Pulmonary artery endothelial cell (primary cell): Measurements from ENCODE around the gene TIPRL. TPM values are rescaled to one million over a fixed set of nuclear protein-coding genes. Genes with fewer than 3 reads are reported as not detected.
"Not testable (repeated sequence)": the region's sequence is repeated elsewhere in the genome, so short reads cannot be mapped to it uniquely, and the experiment has no call there.

Experiments used
- DNase-seq: peaks from one replicate; pipeline ENCODE4 v3.0.0-alpha.2; 2011; ENCODE audit warnings: low read depth, low spot score
- total RNA-seq: library from RNA; depleted of rRNA; stranded (reverse); fragments of >200 nt; gene quantifications from 2 replicates; pipeline ENCODE4 v1.2.3, GENCODE V29; 2014

The TIPRL gene
- total RNA-seq, 1 donor from 2014 or later, result 37.0 TPM

GRCh38 chr1:168159251-168159650 is 19.5 kb upstream of the TIPRL start:
- DNase-seq, result no peak

DNA sequence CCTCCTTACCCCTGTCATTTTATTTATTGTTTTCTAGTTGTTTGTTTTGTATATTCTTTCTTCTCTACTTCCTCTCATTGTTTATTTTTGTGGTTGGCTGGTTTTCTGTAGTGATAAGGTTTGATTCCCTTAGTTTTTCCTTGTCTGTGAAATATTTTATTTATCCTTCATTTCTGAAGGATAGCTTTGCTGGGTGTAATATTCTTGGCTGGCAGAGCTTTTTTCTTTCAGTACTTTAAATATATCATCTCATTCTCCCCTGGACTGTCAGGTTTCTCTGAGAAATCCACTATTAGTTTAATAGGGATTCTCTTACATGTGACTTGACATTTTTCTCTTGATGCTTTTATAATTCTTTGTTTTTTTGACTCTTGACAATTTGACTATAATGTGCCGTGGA is 18.8 kb upstream of the TIPRL start:
- no peak for DNase-seq

DNA sequence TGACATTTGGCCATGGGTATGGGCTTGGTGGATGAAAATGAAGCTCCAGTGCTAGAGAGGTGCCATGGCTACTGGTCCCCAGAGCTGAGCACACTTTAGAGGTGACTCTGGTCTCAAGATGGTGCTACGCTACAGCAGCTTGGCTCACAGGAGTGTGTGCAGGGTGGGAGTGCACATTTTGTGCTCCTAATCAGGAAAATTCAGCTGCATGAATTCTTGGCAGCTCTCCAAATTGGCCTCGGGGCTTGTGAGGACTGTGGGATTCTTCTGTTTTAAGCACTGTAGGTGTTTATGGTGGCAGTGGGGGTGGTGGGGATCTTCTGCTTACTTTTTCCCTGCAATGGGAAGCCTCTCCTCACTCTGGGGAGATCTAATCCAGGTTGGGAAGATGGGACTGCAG is 17.3 kb upstream of the TIPRL start:
- no peak for DNase-seq

DNA sequence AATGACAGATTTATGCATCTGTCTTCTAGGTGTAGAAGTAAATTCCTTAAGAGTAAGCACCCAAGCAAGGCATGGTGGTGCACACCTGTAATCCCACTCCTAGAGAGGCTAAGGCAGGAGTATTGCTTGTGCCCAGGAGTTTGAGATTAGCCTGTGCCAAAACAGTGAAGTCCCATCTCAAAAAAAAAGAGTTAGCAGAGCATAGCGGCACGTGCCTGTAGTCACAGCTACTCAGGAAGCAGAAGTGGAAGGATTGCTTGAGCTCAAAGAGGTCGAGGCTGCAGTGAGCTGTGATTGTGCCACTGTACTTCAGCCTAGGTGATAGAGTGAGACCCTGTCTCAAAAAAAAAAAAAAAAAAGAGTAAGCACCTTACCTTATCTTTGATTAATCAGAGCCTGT is 15.1 kb upstream of the TIPRL start:
- no peak for DNase-seq

- DNase-seq, result no peak
Measured at GRCh38 chr1:168164771-168165170, 14.0 kb upstream of the TIPRL start.

DNA sequence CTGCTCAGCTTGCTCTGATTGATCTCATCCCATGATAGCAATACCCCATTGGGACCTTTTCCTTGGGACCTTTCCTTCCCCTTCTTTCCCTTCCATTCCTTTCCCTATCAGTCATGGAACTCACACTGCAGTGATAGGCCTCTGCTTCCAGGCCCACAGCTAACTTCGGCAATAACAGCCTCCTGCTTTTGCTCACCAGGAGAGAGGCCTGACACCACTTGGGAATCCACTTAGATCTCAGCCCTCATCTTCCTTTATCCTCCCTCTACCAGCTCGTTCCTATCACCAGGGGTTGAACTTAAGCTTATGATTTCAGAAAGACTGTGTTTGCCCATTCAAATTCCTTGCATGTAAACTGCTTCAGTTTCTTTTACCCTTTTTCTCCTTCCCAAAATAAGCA is 11.0 kb upstream of the TIPRL start:
- DNase-seq, result no peak

GRCh38 chr1:168170564-168171508 is 7.9 kb upstream of the TIPRL start:
- no peak for DNase-seq

DNA sequence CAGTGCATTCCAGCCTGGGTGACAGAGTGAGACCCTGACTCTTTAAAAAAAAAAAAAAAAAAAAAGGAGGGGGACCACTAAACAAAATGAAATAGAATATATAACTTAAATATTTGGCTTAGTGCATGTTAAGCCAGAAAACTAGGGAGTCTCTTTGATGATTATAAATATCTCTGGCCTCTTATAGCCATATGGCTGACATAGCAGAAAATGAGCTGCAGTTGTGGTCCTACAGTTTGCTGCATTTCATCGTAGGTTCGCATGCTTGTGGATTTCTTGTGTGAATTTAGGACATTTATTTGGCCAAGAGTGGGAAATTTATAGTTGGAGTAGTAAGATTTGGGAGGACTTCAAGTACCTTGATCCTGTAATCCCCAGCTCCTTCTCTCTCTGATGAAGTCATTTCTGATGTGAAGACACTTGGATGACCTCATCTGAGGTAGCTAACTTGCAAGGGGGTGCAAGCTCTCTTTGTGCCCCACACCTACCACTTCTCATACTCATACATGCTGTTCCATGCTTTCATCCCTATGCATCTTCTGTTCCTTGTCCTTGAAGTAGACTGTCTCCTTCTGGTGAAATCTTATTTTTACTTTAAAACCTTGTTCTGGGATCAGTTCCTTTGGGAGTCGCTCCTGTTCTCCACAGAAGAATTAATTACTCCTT is 6.4 kb upstream of the TIPRL start:
- DNase-seq, result no peak

DNA sequence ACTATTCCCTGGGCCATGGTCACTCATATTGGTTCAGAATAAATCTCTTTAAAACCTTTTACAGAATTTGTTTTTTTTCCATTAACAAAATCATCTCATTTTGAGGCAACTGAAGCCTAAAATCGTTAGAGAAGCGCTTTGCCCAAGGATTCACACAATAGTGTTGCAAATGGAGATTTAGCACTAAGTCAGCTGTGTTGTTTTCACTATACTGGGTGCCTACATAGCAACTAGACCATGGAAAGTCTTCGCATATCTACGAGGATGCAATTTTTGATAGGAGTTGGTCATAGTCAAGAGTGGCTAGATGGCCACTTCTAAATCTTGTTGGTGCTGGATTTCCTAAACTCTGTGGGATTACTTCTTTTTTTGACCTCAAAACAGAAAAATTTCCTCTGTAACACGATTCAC is 530 bp upstream of the TIPRL start:
- DNase-seq, result no peak

GRCh38 chr1:168179438-168180147 is 831 bp downstream of the TIPRL start:
- no peak for DNase-seq

- no peak for DNase-seq
Measured at GRCh38 chr1:168180148-168180524, 1.4 kb downstream of the TIPRL start.

DNA sequence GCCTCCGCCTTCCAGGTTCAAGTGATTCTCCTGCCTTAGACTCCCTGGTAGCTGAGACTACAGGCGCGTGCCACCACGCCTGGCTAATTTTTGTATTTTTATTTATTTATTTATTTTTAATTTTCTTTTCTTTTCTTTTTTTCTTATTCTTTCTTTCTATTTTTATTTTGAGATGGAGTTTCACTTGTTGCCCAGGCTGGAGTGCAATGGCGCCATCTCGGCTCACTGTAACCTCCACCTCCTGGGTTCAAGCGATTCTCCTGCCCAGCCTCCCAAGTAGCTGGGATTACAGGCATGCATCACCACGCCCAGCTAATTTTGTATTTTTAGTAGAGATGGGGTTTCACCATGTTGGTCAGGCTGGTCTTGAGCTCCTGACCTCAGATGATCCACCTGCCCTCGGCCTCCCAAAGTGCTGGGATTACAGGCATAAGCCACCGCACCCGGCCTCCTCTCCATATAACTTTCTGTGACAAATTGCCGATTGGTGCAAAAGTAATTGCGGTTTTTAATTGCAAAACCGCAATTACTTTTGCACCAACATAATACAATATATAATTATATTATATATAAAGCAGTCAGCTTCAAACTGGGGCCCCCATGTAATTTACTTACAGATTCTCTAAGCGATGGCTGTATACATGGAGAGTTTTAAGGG is 2.4 kb downstream of the TIPRL start:
- DNase-seq, result not testable (repeated sequence)

- DNase-seq, result no peak
Measured at GRCh38 chr1:168187177-168187576, 8.4 kb downstream of the TIPRL start.

GRCh38 chr1:168190403-168190802 is 11.6 kb downstream of the TIPRL start:
- no peak for DNase-seq

- no peak for DNase-seq
Measured at GRCh38 chr1:168195199-168196135, 16.7 kb downstream of the TIPRL start.

GRCh38 chr1:168199056-168199455 is 20.3 kb downstream of the TIPRL start:
- no peak for DNase-seq

GRCh38 chr1:168202941-168203654 is 24.3 kb downstream of the TIPRL start:
- DNase-seq, result no peak

GRCh38 chr1:168206111-168206510 is 27.3 kb downstream of the TIPRL start:
- DNase-seq, result no peak

GRCh38 chr1:168207673-168208072 is 28.9 kb downstream of the TIPRL start:
- not testable (repeated sequence) for DNase-seq

- DNase-seq, result no peak
Measured at GRCh38 chr1:168210312-168210711, 31.6 kb downstream of the TIPRL start.
